K562 (cell line): ENCODE measurements around the gene USHBP1. TPM values are rescaled to one million over a fixed set of nuclear protein-coding genes. Genes with fewer than 3 reads are reported as not detected.

ENCODE experiments used
- CCNT2 ChIP-seq: IDR thresholded peaks from 2 replicates; pipeline ENCODE4 v1.6.1; 2011; ENCODE audit warnings: borderline replicate concordance, low read depth, mild to moderate bottlenecking, moderate library complexity, mixed read lengths, low read length; ENCODE audit not compliant: insufficient read length; ENCODE audit errors: extremely low read depth
- CEBPG ChIP-seq, 3 experiments: fragments of 200-800 bp in 1 of 3; sonication (Bioruptor generic) in 1 of 3; sonication (generic) in 1 of 3; formaldehyde crosslinking in 1 of 3; IDR thresholded peaks in 2 of 3; conservative IDR thresholded peaks in 1 of 3; 2 replicates each; pipeline versions ENCODE4 v1.6.1 to v1.8.0; 2016 to 2022; ENCODE audit warnings: missing compliant biosample characterization in 2 of 3, missing genetic modification characterization in 2 of 3, mild to moderate bottlenecking in 1 of 3, missing genetic modification reagents in 1 of 3
- DDX20 ChIP-seq: fragments of 450-650 bp; IDR thresholded peaks from 2 replicates; pipeline ENCODE4 v1.6.1; 2016; ENCODE audit warnings: missing genetic modification characterization, low read depth, mild to moderate bottlenecking, missing compliant biosample characterization, moderate library complexity
- E2F5 ChIP-seq: sonication (generic); formaldehyde crosslinking; IDR thresholded peaks from 2 replicates; pipeline ENCODE4 v1.8.0; 2022; ENCODE audit warnings: mild to moderate bottlenecking, missing genetic modification reagents
- HDAC1 ChIP-seq, 2 experiments: fragments of 450-650 bp; IDR thresholded peaks; 2 replicates each; pipeline ENCODE4 v1.6.1; 2016 to 2017; ENCODE audit warnings: inconsistent platforms in 1 of 2, mild to moderate bottlenecking in 1 of 2, moderate library complexity in 1 of 2
- HOMEZ ChIP-seq: fragments of 250-450 bp; sonication (Bioruptor Pico); IDR thresholded peaks from 2 replicates; pipeline ENCODE4 v1.4.0; 2020; ENCODE audit warnings: mild to moderate bottlenecking, moderate library complexity
- MCM2 ChIP-seq: fragments of 450-650 bp; IDR thresholded peaks from 2 replicates; pipeline ENCODE4 v1.6.1; 2017; ENCODE audit warnings: low read depth, mild to moderate bottlenecking
- RBFOX2 ChIP-seq: fragments of 200-400 bp; formaldehyde crosslinking; IDR thresholded peaks from 2 replicates; pipeline ENCODE4 v1.6.1; 2017; ENCODE audit warnings: low read depth, mild to moderate bottlenecking, low read length, moderate library complexity
- RFX5 ChIP-seq: IDR thresholded peaks from 2 replicates; pipeline ENCODE4 v1.6.1; 2011; ENCODE audit warnings: low read depth, mild to moderate bottlenecking, improper control_type of control experiment, low read length
- SAFB2 ChIP-seq: fragments of 200-400 bp; formaldehyde crosslinking; IDR thresholded peaks from 2 replicates; pipeline ENCODE4 v1.6.1; 2018; ENCODE audit warnings: borderline replicate concordance, low read length, low read depth, moderate library complexity; ENCODE audit not compliant: severe bottlenecking
- SIN3A ChIP-seq, 2 experiments: fragments of 150-350 bp in 1 of 2; IDR thresholded peaks; 2 replicates each; pipeline ENCODE4 v1.6.1; 2011 to 2016; ENCODE audit warnings: borderline replicate concordance in 2 of 2, low read depth in 2 of 2, low read length in 2 of 2, mild to moderate bottlenecking in 2 of 2, moderate library complexity in 2 of 2; ENCODE audit not compliant: control insufficient read depth in 1 of 2
- TBL1XR1 ChIP-seq, 2 experiments: IDR thresholded peaks; 2 replicates each; pipeline ENCODE4 v1.6.1; 2012; ENCODE audit warnings: improper control_type of control experiment in 2 of 2, low read length in 2 of 2, mild to moderate bottlenecking in 1 of 2
- ZFP91 ChIP-seq: sonication (generic); formaldehyde crosslinking; IDR thresholded peaks from 2 replicates; pipeline ENCODE4 v1.8.0; 2022; ENCODE audit warnings: mild to moderate bottlenecking, missing genetic modification reagents
- ZNF644 ChIP-seq: fragments of 200-800 bp; sonication (Bioruptor generic); IDR thresholded peaks from 2 replicates; pipeline ENCODE4 v1.6.1; 2016; ENCODE audit warnings: low read depth, missing genetic modification characterization, missing compliant biosample characterization
- polyA plus RNA-seq, 8 experiments: library from polyadenylated mRNA; depleted of rRNA in 4 of 8; stranded (reverse) in 5 of 8; unstranded in 3 of 8; fragments of >200 nt; fragmentation: Nextera tagmentation in 2 of 8; fragmentation: Illumina TruSeq in 1 of 8; extraction: Ambion mirVana in 2 of 8; extraction: Trizol in 1 of 8; gene quantifications; 2 replicates each; pipeline versions ENCODE4 v1.2.1 to v1.2.3, GENCODE V29; 2011 to 2014; ENCODE audit warnings: inconsistent platforms in 1 of 8, missing spikeins in 1 of 8
- total RNA-seq, 7 experiments: library from RNA; depleted of rRNA in 6 of 7; stranded (reverse); fragments of >200 nt in 6 of 7; fragmentation: Illumina TruSeq in 2 of 7; extraction: Trizol in 2 of 7; gene quantifications; 2 replicates each; pipeline versions ENCODE4 v1.2.1 to v1.2.3, GENCODE V29; 2011 to 2021; ENCODE audit warnings: low replicate concordance in 1 of 7
- TF ChIP-seq, protein P1 (sequence below), 2 experiments: fragments of 450-650 bp in 1 of 2; IDR thresholded peaks; 2 replicates each; pipeline ENCODE4 v1.6.1; 2011 to 2017; ENCODE audit warnings: low read depth in 2 of 2, antibody characterized with exemption in 1 of 2, borderline replicate concordance in 1 of 2, low read length in 1 of 2, mild to moderate bottlenecking in 1 of 2, mixed read lengths in 1 of 2; ENCODE audit not compliant: control insufficient read depth in 1 of 2

USHBP1 gene
- total and polyA plus RNA-seq, 9 of the 15 experiments (the other 6 are each of a cell fraction or from before 2014, with no cell fraction given), result 0.03 to 0.10 (median 0.05) TPM; not detected in 5

DNA sequence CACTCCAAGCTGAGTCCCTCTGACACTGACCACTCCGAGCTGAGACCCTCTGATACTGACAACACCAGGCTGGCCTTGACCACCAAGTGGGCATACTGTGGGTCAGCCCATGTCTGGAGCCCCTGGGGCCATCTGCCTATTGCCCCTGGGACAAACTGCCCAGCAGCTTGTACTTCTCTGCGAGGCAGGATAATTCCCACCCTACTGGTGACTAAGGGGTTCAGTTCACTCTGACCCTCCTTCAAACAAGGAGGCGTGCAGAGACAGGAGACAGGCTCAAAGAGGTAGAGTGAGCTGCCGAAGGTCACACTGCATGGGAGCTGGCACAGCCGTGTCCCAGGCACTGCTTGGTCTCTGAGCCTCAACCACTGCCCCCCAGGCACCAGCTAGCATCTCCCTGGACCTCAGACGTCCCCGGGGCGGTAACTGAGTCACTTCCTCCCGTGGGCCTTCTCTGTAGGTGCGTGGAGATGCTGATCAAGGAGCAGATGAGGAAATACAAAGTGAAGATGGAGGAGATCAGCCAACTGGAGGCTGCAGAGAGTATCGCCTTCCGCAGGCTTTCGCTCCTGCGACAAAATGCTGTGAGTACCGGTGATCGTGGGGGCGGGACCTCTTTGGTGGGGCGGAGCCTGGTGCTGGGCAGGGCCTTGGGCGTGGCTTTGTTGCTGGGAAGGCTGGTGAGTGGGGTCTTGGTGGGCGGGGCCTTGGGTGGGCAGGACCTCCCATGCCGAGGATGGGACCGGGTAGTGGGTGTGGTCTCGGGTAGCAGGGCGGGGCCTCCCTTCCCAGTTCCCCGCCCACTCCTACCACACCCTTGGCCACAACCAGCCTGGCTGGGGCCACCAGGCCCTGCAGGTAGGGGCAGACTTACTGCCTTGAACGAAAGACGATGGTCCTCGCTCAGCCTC lies 55.2 kb downstream of the USHBP1 start (continued):
- TF ChIP-seq, protein P1, sequence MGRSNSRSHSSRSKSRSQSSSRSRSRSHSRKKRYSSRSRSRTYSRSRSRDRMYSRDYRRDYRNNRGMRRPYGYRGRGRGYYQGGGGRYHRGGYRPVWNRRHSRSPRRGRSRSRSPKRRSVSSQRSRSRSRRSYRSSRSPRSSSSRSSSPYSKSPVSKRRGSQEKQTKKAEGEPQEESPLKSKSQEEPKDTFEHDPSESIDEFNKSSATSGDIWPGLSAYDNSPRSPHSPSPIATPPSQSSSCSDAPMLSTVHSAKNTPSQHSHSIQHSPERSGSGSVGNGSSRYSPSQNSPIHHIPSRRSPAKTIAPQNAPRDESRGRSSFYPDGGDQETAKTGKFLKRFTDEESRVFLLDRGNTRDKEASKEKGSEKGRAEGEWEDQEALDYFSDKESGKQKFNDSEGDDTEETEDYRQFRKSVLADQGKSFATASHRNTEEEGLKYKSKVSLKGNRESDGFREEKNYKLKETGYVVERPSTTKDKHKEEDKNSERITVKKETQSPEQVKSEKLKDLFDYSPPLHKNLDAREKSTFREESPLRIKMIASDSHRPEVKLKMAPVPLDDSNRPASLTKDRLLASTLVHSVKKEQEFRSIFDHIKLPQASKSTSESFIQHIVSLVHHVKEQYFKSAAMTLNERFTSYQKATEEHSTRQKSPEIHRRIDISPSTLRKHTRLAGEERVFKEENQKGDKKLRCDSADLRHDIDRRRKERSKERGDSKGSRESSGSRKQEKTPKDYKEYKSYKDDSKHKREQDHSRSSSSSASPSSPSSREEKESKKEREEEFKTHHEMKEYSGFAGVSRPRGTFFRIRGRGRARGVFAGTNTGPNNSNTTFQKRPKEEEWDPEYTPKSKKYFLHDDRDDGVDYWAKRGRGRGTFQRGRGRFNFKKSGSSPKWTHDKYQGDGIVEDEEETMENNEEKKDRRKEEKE (IDR thresholded peaks at IDR 0.05; ENCODE audit: borderline replicate concordance in 1 of 2, control insufficient read depth in 1 of 2, low read depth in 2 of 2, low read length in 1 of 2), result no peak
- TF ChIP-seq DDX20 (no peak), E2F5 (CRISPR knock-in tag) (0 out of 2 replicates have a peak, but pooled peaks have one; percentile 30), TBL1XR1 (IDR thresholded peaks at IDR 0.05; ENCODE audit: low read length in 2 of 2) (no peak), RFX5 (no peak), SAFB2 (no peak), CEBPG (CRISPR knock-in tag; IDR thresholded peaks at IDR 0.05) (no peak), CEBPG (tag; conservative IDR thresholded peaks at IDR 0.05 in 1 of 2, IDR thresholded peaks at IDR 0.05 in 1 of 2) (no peak), HDAC1 (IDR thresholded peaks at IDR 0.05) (no peak), SIN3A (IDR thresholded peaks at IDR 0.05; ENCODE audit: borderline replicate concordance in 2 of 2, control insufficient read depth in 1 of 2, low read depth in 2 of 2, low read length in 2 of 2) (peak in 1 of 2 experiments; percentile 41; a peak in 1 of 4 replicates), ZNF644 (no peak), MCM2 (no peak), HOMEZ (CRISPR knock-in tag) (no peak), ZFP91 (CRISPR knock-in tag) (peak; percentile 55; the same call in 1 of the 2 replicates), RBFOX2 (peak; percentile 32; the same call in 1 of the 2 replicates), CCNT2 (peak; percentile 35)
